Suprapubic skin (tissue), 4 donors: ENCODE results near the gene FES. TPM values are rescaled to one million over a fixed set of nuclear protein-coding genes. Genes with fewer than 3 reads are reported as not detected.

ENCODE experiments used
- DNase-seq, 2 donors: peaks; one replicate each; pipeline ENCODE4 v3.0.0-alpha.2; 2019; ENCODE audit warnings: low spot score in 2 of 2
- H3K27ac ChIP-seq: fragments of 200-600 bp; sonication (generic); one replicate; pipeline ENCODE4 v1.5.1; 2019
- H3K27me3 ChIP-seq: fragments of 200-600 bp; sonication (generic); one replicate; pipeline ENCODE4 v1.5.1; 2019
- H3K36me3 ChIP-seq: fragments of 200-600 bp; sonication (generic); one replicate; pipeline ENCODE4 v1.5.1; 2019
- H3K4me1 ChIP-seq: fragments of 200-600 bp; sonication (generic); one replicate; pipeline ENCODE4 v1.5.1; 2019
- H3K4me3 ChIP-seq: fragments of 200-600 bp; sonication (generic); one replicate; pipeline ENCODE4 v1.5.1; 2019; ENCODE audit warnings: mild to moderate bottlenecking
- H3K9me3 ChIP-seq: fragments of 200-600 bp; sonication (generic); one replicate; pipeline ENCODE4 v1.5.1; 2019
- EP300 ChIP-seq: sonication (generic); formaldehyde crosslinking; IDR thresholded peaks from one replicate; pipeline ENCODE4 v1.6.1; 2017; ENCODE audit warnings: antibody characterized with exemption
- POLR2A ChIP-seq, 2 donors: fragments of 450-650 bp; IDR thresholded peaks; one replicate each; pipeline ENCODE4 v1.6.1; 2017; ENCODE audit warnings: antibody characterized with exemption in 2 of 2, mild to moderate bottlenecking in 2 of 2, moderate library complexity in 2 of 2
- POLR2AphosphoS5 ChIP-seq, 3 donors: sonication (generic); formaldehyde crosslinking; IDR thresholded peaks; one replicate each; pipeline ENCODE4 v1.6.1; 2017; ENCODE audit warnings: antibody characterized with exemption in 3 of 3
- WGBS: methylation state at CpG from one replicate; pipeline ENCODE4 v1.1.5; 2018; 5-methylcytosine and 5-hydroxymethylcytosine counted together
- total RNA-seq, 4 donors: library from RNA; depleted of rRNA; stranded (reverse); fragments of >200 nt; gene quantifications; one replicate each; pipeline ENCODE4 v1.1.0, GENCODE V29; 2016
- TF ChIP-seq, protein P1 (sequence below), 2 donors: fragments of 200-600 bp in 1 of 2; fragments of 450-650 bp in 1 of 2; sonication (generic) in 1 of 2; IDR thresholded peaks; one replicate each; pipeline ENCODE4 v1.5.1; 2016 to 2019; ENCODE audit warnings: antibody characterized with exemption in 2 of 2, mild to moderate bottlenecking in 1 of 2, moderate library complexity in 1 of 2

FES gene
- total RNA-seq, 4 donors from 2014 or later, result 6.3 to 18.7 (median 11.8) TPM

DNA sequence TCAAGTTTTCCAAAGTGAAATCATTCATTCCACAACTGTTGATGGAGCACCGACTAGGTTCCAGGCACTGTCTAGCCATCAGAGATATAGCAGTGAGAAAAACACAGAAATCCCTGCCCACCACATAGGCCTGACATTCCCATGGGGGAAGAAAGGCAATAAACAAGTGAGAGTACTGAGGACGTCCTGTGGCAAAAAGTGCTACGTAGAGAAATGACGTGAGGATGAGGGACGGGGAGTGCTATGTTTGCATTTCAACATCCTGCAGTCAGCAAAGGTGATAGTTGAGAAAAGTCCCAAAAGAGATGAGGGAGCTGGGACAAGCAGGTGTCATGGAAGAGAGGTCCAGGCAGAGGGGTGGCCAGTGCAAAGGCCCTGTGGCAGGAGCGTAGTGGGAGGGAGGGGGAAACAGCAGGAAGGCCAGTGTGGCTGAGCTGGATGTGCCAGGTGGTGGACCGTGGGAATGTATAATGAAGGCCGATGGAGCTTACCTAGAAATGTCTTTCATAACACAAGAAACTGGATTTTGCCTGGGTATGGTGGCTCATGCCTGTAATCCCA is 26.3 kb upstream of the FES start:
- TF ChIP-seq, protein P1, sequence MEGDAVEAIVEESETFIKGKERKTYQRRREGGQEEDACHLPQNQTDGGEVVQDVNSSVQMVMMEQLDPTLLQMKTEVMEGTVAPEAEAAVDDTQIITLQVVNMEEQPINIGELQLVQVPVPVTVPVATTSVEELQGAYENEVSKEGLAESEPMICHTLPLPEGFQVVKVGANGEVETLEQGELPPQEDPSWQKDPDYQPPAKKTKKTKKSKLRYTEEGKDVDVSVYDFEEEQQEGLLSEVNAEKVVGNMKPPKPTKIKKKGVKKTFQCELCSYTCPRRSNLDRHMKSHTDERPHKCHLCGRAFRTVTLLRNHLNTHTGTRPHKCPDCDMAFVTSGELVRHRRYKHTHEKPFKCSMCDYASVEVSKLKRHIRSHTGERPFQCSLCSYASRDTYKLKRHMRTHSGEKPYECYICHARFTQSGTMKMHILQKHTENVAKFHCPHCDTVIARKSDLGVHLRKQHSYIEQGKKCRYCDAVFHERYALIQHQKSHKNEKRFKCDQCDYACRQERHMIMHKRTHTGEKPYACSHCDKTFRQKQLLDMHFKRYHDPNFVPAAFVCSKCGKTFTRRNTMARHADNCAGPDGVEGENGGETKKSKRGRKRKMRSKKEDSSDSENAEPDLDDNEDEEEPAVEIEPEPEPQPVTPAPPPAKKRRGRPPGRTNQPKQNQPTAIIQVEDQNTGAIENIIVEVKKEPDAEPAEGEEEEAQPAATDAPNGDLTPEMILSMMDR (IDR thresholded peaks at IDR 0.05), result no peak
- TF ChIP-seq EP300, result no peak
- no peak overlapping the region for H3K4me3 ChIP-seq
- no peaks in the 10 kb centered on the region for H3K9me3 ChIP-seq
- no peaks in the 10 kb centered on the region for H3K36me3 ChIP-seq
- no peaks in the 10 kb centered on the region for H3K27me3 ChIP-seq
- 93% methylated on average over 8 of the region's 8 CpGs for WGBS
- H3K27ac ChIP-seq, result no peak overlapping the region
- H3K4me1 ChIP-seq, result peaks cover 9% of the 10 kb centered on the region
- DNase-seq, result no peak

DNA sequence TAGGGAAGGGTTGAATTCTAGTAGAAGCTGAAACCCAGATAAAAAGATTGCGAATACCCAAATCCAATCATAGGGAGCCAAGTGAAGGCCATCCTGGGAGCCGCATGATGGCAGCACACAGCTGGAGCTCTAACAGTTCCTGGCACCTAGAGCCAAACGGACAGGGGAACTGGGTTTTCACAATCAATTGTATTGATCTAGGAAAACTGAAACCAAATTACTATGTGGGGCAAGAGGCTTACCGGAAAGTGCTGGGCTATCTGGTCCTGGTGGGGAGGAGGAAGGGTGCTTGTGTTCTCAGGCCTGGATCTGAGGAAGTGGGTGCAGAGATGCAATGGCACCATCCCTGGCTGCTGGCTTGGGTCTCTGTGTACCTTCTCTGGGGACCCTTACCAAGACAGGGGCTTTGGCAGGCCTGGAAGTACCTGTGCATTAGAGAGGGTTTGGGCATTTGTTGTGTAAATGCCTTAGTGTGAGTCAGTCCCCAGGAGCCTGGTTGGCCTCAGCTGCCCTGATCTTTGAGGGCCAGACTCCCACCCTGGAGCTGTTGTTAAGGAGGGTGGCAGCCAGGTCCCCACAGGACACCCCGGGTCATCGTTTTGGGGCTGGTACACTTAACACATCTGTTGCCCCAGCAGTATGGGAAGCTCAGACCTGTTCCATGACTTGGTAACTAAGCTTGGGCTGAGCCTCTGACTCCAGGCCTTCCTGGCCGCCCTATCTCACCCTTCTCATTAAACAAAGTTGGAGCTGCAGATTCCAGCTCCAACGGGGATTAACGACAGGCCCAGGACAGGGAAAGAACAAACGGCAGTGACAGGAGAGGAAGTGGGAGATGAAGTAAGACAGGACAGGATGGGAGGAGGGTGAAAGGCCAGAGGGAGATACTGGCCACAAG is 24.8 kb upstream of the FES start:
- WGBS, result 69% methylated on average over 10 of the region's 10 CpGs
- Histone ChIP-seq H3K36me3 (no peaks in the 10 kb centered on the region), H3K27ac (no peak overlapping the region), H3K4me3 (no peak overlapping the region), H3K9me3 (no peaks in the 10 kb centered on the region), H3K4me1 (peaks cover 18% of the 10 kb centered on the region), H3K27me3 (no peaks in the 10 kb centered on the region)
- TF ChIP-seq EP300, result no peak
- TF ChIP-seq, protein P1 (IDR thresholded peaks at IDR 0.05), result no peak
- TF ChIP-seq POLR2AphosphoS5 (IDR thresholded peaks at IDR 0.05), result no peak
- no peak for TF ChIP-seq POLR2A (IDR thresholded peaks at IDR 0.05)
- DNase-seq, result no peak

DNA sequence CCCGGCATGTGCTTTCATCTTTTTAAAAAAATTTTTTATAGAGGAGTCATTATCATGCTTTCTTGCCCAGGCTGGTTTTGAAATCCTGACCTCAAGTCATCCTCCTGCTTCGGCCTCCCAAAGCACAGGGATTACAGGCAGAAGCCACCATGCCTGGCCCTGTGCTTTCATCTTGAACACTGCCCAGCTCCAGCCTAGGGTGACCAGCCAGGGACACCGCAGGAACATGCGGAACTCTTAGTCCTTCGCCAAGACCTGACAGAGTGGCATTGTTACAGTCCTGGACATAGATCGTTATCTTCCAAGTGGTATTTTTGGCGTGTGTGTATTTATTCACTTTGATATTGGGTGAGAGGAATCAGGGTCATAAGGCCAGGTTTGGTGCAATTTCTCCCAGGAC is 23.9 kb upstream of the FES start:
- H3K9me3 ChIP-seq, result no peaks in the 10 kb centered on the region
- H3K27ac ChIP-seq, result no peak overlapping the region
- H3K4me3 ChIP-seq, result no peak overlapping the region
- no peak for DNase-seq
- WGBS, result 83% methylated on average over 7 of the region's 7 CpGs
- H3K36me3 ChIP-seq, result no peaks in the 10 kb centered on the region
- TF ChIP-seq POLR2AphosphoS5 (IDR thresholded peaks at IDR 0.05), result no peak
- TF ChIP-seq EP300, result no peak
- TF ChIP-seq, protein P1 (IDR thresholded peaks at IDR 0.05), result no peak
- TF ChIP-seq POLR2A (IDR thresholded peaks at IDR 0.05), result no peak
- H3K27me3 ChIP-seq, result no peaks in the 10 kb centered on the region
- H3K4me1 ChIP-seq, result peaks cover 18% of the 10 kb centered on the region

DNA sequence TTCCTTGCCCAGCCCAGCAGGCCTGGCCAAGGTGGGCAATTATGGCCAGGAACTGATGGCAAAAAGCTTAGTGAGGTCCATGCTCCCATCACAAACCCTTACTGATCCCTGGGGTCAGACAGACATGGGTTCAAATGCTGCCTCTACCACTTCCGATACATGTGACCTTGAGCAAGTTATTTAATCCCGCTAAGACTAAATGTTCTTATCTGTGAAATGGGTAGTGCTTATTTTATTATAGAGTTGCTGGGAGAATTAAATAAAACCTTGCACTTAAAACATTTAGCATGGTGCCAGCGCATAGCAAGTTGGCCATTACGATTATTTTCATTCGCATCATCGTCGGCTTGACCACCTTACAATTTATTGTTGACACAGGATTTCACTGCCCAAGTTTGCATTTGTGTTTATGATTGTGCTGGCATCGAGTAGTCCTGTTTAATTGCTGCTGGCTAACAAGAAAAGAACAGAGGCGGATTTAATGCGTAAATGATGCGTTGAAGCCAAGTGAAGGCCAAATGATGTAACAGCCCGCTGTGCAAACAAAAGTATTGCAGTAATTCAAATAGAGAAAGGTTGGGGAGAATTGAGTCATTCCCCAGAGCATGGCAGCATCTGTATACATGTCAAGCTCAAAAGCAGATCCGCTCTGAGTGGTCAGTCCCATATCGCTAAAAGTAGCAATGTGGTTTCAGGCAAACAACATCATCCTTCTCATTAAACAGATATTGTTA is 23.2 kb upstream of the FES start:
- Histone ChIP-seq H3K4me3 (no peak overlapping the region), H3K36me3 (no peaks in the 10 kb centered on the region), H3K27me3 (no peaks in the 10 kb centered on the region), H3K9me3 (no peaks in the 10 kb centered on the region), H3K4me1 (peaks cover 18% of the 10 kb centered on the region), H3K27ac (no peak overlapping the region)
- TF ChIP-seq, protein P1 (IDR thresholded peaks at IDR 0.05), result no peak
- TF ChIP-seq POLR2AphosphoS5 (IDR thresholded peaks at IDR 0.05), result no peak
- TF ChIP-seq EP300, result no peak
- TF ChIP-seq POLR2A (IDR thresholded peaks at IDR 0.05), result no peak
- no peak for DNase-seq
- 86% methylated on average over 14 of the region's 14 CpGs for WGBS

DNA sequence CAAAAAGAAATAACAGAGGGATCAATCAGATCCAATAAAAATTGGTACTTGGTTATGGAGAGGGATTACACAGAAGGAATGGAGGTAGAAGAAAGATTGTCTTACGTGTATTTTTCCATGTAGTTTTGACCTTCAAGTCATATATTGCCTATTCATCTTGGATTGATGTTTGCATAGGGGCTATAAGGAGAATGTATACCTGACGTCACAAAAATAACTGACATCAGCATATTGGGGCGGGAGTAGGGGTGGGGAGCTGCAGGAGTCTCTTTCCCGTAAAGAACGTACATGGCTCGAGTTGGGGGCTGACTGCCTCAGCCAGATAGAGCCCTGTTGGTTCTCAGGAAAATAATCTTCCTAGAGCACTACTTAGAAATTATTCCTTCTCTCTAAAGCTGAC is 21.8 kb upstream of the FES start:
- TF ChIP-seq, protein P1 (IDR thresholded peaks at IDR 0.05), result no peak
- TF ChIP-seq POLR2A (IDR thresholded peaks at IDR 0.05) (no peak), EP300 (no peak), POLR2AphosphoS5 (IDR thresholded peaks at IDR 0.05) (no peak)
- WGBS, result 88% methylated on average over 6 of the region's 6 CpGs
- no peaks in the 10 kb centered on the region for H3K36me3 ChIP-seq
- H3K9me3 ChIP-seq, result no peaks in the 10 kb centered on the region
- no peak for DNase-seq
- no peak overlapping the region for H3K27ac ChIP-seq
- no peak overlapping the region for H3K4me3 ChIP-seq
- H3K4me1 ChIP-seq, result peaks cover 27% of the 10 kb centered on the region
- H3K27me3 ChIP-seq, result no peaks in the 10 kb centered on the region
